Left ventricle myocardium inferior (tissue), 1 donor: Measurements from ENCODE around the gene TRAF3. TPM values are rescaled to one million over a fixed set of nuclear protein-coding genes. Genes with fewer than 3 reads are reported as not detected.

Experiments
- DNase-seq: peaks from one replicate; pipeline ENCODE4 v3.0.0-alpha.2; 2020
- H3K27ac ChIP-seq: fragments of 200-600 bp; replicated peaks from 2 replicates; pipeline ENCODE4 v1.8.0; 2021
- H3K27me3 ChIP-seq: fragments of 200-600 bp; 2 replicates; pipeline ENCODE4 v1.8.0; 2021; ENCODE audit warnings: low read depth
- H3K36me3 ChIP-seq: fragments of 200-600 bp; 2 replicates; pipeline ENCODE4 v1.8.0; 2021
- H3K4me1 ChIP-seq: fragments of 200-600 bp; 2 replicates; pipeline ENCODE4 v1.8.0; 2021
- H3K4me3 ChIP-seq: fragments of 200-600 bp; 2 replicates; pipeline ENCODE4 v1.8.0; 2021; ENCODE audit warnings: mild to moderate bottlenecking, moderate library complexity
- H3K9me3 ChIP-seq: fragments of 200-600 bp; replicated peaks from 2 replicates; pipeline ENCODE4 v1.8.0; 2021
- CTCF ChIP-seq: fragments of 200-600 bp; IDR thresholded peaks from 2 replicates; pipeline ENCODE4 v1.8.0; 2021; ENCODE audit warnings: antibody characterized with exemption, mild to moderate bottlenecking, borderline replicate concordance
- intact Hi-C: fragments of 100-400 bp; cut with micrococcal nuclease; formaldehyde crosslinking; loops from one replicate; pipeline ENCODE4 v1.11.0; 2022
- total RNA-seq: library from RNA; stranded (reverse); fragmentation: NEBNext Ultra II Directional; extraction: Animal tissue kit (Norgen Biotek cat#: 25700); gene quantifications from one replicate; pipeline ENCODE4 v1.2.1, GENCODE V29; 2021
- donor health status: DM: no; HTN: yes; CAD: no; lungs with severe emphysema.

Gene TRAF3
- total RNA-seq, 1 donor from 2014 or later, result 11.3 TPM

- no peaks in the 10 kb centered on the region for H3K27me3 ChIP-seq
- no peaks in the 10 kb centered on the region for H3K36me3 ChIP-seq
- no peaks in the 10 kb centered on the region for H3K9me3 ChIP-seq
- no peak overlapping the region for H3K27ac ChIP-seq
- TF ChIP-seq CTCF, result no peak
- H3K4me1 ChIP-seq, result no peaks in the 10 kb centered on the region
- no peak overlapping the region for H3K4me3 ChIP-seq
- DNase-seq, result no peak
- intact Hi-C loops, result no loop called here
Observed at GRCh38 chr14:102809870-102810269, 32.6 kb downstream of the TRAF3 start.

GRCh38 chr14:102810523-102810922, 33.3 kb downstream of the TRAF3 start:
- DNase-seq, result no peak
- Histone ChIP-seq H3K4me1 (no peaks in the 10 kb centered on the region), H3K27me3 (no peaks in the 10 kb centered on the region), H3K4me3 (no peak overlapping the region), H3K9me3 (no peaks in the 10 kb centered on the region), H3K36me3 (no peaks in the 10 kb centered on the region), H3K27ac (no peak overlapping the region)
- intact Hi-C loops, result no loop called here
- no peak for TF ChIP-seq CTCF

GRCh38 chr14:102811254-102811963, 34.2 kb downstream of the TRAF3 start:
- Histone ChIP-seq H3K4me1 (no peaks in the 10 kb centered on the region), H3K4me3 (no peak overlapping the region), H3K9me3 (no peaks in the 10 kb centered on the region), H3K27ac (no peak overlapping the region), H3K36me3 (no peaks in the 10 kb centered on the region), H3K27me3 (no peaks in the 10 kb centered on the region)
- no peak for TF ChIP-seq CTCF
- DNase-seq, result no peak
- intact Hi-C loops, result no loop called here

GRCh38 chr14:102811971-102812370, 34.7 kb downstream of the TRAF3 start:
- Histone ChIP-seq H3K4me3 (no peak overlapping the region), H3K36me3 (no peaks in the 10 kb centered on the region), H3K4me1 (no peaks in the 10 kb centered on the region), H3K27ac (no peak overlapping the region), H3K9me3 (no peaks in the 10 kb centered on the region), H3K27me3 (no peaks in the 10 kb centered on the region)
- no peak for DNase-seq
- intact Hi-C loops, result no loop called here
- no peak for TF ChIP-seq CTCF

GRCh38 chr14:102813691-102814090, 36.4 kb downstream of the TRAF3 start:
- Histone ChIP-seq H3K27me3 (no peaks in the 10 kb centered on the region), H3K36me3 (no peaks in the 10 kb centered on the region), H3K4me3 (no peak overlapping the region), H3K27ac (no peak overlapping the region), H3K4me1 (no peaks in the 10 kb centered on the region), H3K9me3 (no peaks in the 10 kb centered on the region)
- no peak for DNase-seq
- intact Hi-C loops, result no loop called here
- no peak for TF ChIP-seq CTCF
